GM20431 (cell line): Measurements from ENCODE around the gene FADS3.

ENCODE experiments used
- in situ Hi-C: fragments of 300-500 bp; cut with MseI, MboI; formaldehyde crosslinking; loops from one replicate; pipeline ENCODE4 v1.15.0; 2020; ENCODE audit warnings: low sequenced_read_pairs; ENCODE audit not compliant: unreplicated experiment

FADS3 gene

GRCh38 chr11:61863548-61864081 lies 27.7 kb downstream of the FADS3 start:
- in situ Hi-C loops = no loop called here

GRCh38 chr11:61862714-61863547 lies 28.4 kb downstream of the FADS3 start:
- in situ Hi-C loops = no loop called here

- in situ Hi-C loops = no loop called here
These were observed 29.7 kb downstream of the FADS3 start for GRCh38 chr11:61861634-61862033.

GRCh38 chr11:61860054-61860903 lies 31.1 kb downstream of the FADS3 start:
- in situ Hi-C loops = no loop called here

GRCh38 chr11:61855939-61856680 lies 35.2 kb downstream of the FADS3 start:
- in situ Hi-C loops = no loop called here

- in situ Hi-C loops = no loop called here
These were observed 36.2 kb downstream of the FADS3 start for GRCh38 chr11:61854966-61855714.

- in situ Hi-C loops = no loop called here
These were observed 37.0 kb downstream of the FADS3 start for GRCh38 chr11:61854206-61854895.

- in situ Hi-C loops = no loop called here
These were observed 37.6 kb downstream of the FADS3 start for GRCh38 chr11:61853698-61854169.

- in situ Hi-C loops = no loop called here
These were observed 39.4 kb downstream of the FADS3 start for GRCh38 chr11:61851900-61852295.

GRCh38 chr11:61851113-61851899 lies 40.0 kb downstream of the FADS3 start:
- in situ Hi-C loops = no loop called here

GRCh38 chr11:61850687-61851086 lies 40.7 kb downstream of the FADS3 start:
- in situ Hi-C loops = no loop called here

GRCh38 chr11:61848631-61849030 lies 42.7 kb downstream of the FADS3 start:
- in situ Hi-C loops = no loop called here

GRCh38 chr11:61847914-61848581 lies 43.3 kb downstream of the FADS3 start:
- in situ Hi-C loops = no loop called here

GRCh38 chr11:61846362-61847020 lies 44.9 kb downstream of the FADS3 start:
- in situ Hi-C loops = no loop called here

GRCh38 chr11:61844909-61845565 lies 46.3 kb downstream of the FADS3 start:
- in situ Hi-C loops = no loop called here

- in situ Hi-C loops = no loop called here
These were observed 48.9 kb downstream of the FADS3 start for GRCh38 chr11:61842528-61842820.
